CD4-positive, CD25-positive, alpha-beta regulatory T cell (primary cell): ENCODE results near the gene DBP. TPM values are rescaled to one million over a fixed set of nuclear protein-coding genes. Genes with fewer than 3 reads are reported as not detected.

Experiments used
- ATAC-seq, 2 donors: fragments of 150-1000 bp; cut with Tn5 transposase; one replicate each; pipeline ENCODE4 v1.10.0; 2021; ENCODE audit warnings: low read depth in 2 of 2, moderate number of reproducible peaks in 2 of 2, moderate library complexity in 1 of 2
- DNase-seq, 3 donors: peaks; one replicate each; pipeline versions ENCODE4 v3.0.0 to v3.0.0-alpha.2; 2012 to 2022; ENCODE audit warnings: mixed read lengths in 1 of 3
- H3K27ac ChIP-seq: one replicate; pipeline ENCODE4 v1.7.0; 2013; ENCODE audit warnings: mild to moderate bottlenecking, low read length; ENCODE audit not compliant: insufficient read depth, poor library complexity, severe bottlenecking
- H3K27me3 ChIP-seq: one replicate; pipeline ENCODE4 v1.7.0; 2013; ENCODE audit warnings: low read length; ENCODE audit not compliant: control insufficient read depth, insufficient read depth
- H3K36me3 ChIP-seq: one replicate; pipeline ENCODE4 v1.7.0; 2013; ENCODE audit warnings: mild to moderate bottlenecking, low read length, moderate library complexity; ENCODE audit not compliant: control insufficient read depth, insufficient read depth
- H3K4me1 ChIP-seq: 2 replicates; pipeline ENCODE4 v1.7.0; 2013; ENCODE audit warnings: mild to moderate bottlenecking, low read length; ENCODE audit not compliant: insufficient read depth, control insufficient read depth, poor library complexity, severe bottlenecking
- H3K4me3 ChIP-seq: one replicate; pipeline ENCODE4 v1.7.0; 2013; ENCODE audit warnings: low read depth, mild to moderate bottlenecking, low read length, moderate library complexity
- H3K9me3 ChIP-seq, 2 experiments: 1 replicate in 1 of 2; 2 replicates in 1 of 2; pipeline ENCODE4 v1.7.0; 2013; ENCODE audit warnings: low read length in 2 of 2, mild to moderate bottlenecking in 1 of 2, moderate library complexity in 1 of 2; ENCODE audit not compliant: control insufficient read depth in 2 of 2
- H3K27ac Mint-ChIP-seq, 3 donors: one replicate each; pipeline ENCODE4 v1.8.0; 2020 to 2022; ENCODE audit warnings: mild to moderate bottlenecking in 3 of 3, mixed read lengths in 3 of 3, moderate library complexity in 2 of 3
- H3K27me3 Mint-ChIP-seq: one replicate; pipeline ENCODE4 v1.8.0; 2022; ENCODE audit warnings: mild to moderate bottlenecking, mixed read lengths
- H3K36me3 Mint-ChIP-seq: one replicate; pipeline ENCODE4 v1.8.0; 2020; ENCODE audit warnings: mixed read lengths
- H3K4me1 Mint-ChIP-seq, 4 donors: one replicate each; pipeline ENCODE4 v1.8.0; 2020 to 2022; ENCODE audit warnings: mixed read lengths in 4 of 4, mild to moderate bottlenecking in 1 of 4
- H3K4me3 Mint-ChIP-seq, 4 donors: one replicate each; pipeline ENCODE4 v1.8.0; 2020 to 2022; ENCODE audit warnings: mild to moderate bottlenecking in 4 of 4, mixed read lengths in 4 of 4, moderate library complexity in 3 of 4
- H3K9me3 Mint-ChIP-seq, 7 donors: one replicate each; pipeline ENCODE4 v1.8.0; 2020 to 2022; ENCODE audit warnings: mixed read lengths in 7 of 7, mild to moderate bottlenecking in 3 of 7, moderate library complexity in 2 of 7
- polyA plus RNA-seq, 4 donors: library from polyadenylated mRNA; unstranded; fragments of 300-500 nt; fragmentation: Illumina TruSeq; gene quantifications; one replicate each; pipeline ENCODE4 v1.2.3, GENCODE V29; 2021
- total RNA-seq: library from RNA; stranded (reverse); gene quantifications from one replicate; pipeline ENCODE4 v1.2.3, GENCODE V29; 2022

DBP gene
- total and polyA plus RNA-seq, 5 donors from 2014 or later, result 37.7 to 96.6 (median 85.3) TPM

DNA sequence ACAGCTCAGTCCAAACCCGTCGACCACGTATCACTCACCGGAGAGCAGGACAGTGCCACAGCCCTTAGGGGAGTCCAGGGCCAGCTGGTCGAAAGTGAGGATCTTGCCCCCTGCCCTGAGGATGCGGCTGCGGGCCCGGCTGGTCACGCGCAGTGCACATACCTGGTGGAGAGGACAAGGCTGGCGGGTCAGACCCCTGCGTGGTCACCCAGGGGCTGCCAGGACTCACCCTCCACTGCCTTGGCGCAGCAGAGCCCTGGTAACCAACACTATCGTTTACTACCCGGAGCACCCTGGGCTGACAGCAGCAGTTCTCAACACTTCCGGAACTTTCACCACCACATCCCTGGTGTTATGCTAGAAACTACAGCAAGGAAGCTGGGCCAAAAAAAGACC is 21.1 kb downstream of the DBP start:
- H3K9me3 Mint-ChIP-seq, result no peaks in the 10 kb centered on the region
- no peak for ATAC-seq
- H3K27ac Mint-ChIP-seq, result peak overlapping the region in 1 of 3 donors; percentile 83
- Histone ChIP-seq H3K27me3 (no peaks in the 10 kb centered on the region), H3K36me3 (peaks cover 27% of the 10 kb centered on the region), H3K4me3 (no peak overlapping the region), H3K4me1 (peaks cover 33% of the 10 kb centered on the region), H3K27ac (peak overlapping the region; percentile 18), H3K9me3 (no peaks in the 10 kb centered on the region)
- H3K27me3 Mint-ChIP-seq, result no peaks in the 10 kb centered on the region
- no peak for DNase-seq
- H3K36me3 Mint-ChIP-seq, result peaks cover 17% of the 10 kb centered on the region
- H3K4me3 Mint-ChIP-seq, result peak overlapping the region; percentile 76 to 100 (median 97)
- peaks cover 4 to 51% (median 28%) of the 10 kb centered on the region in 4 donors for H3K4me1 Mint-ChIP-seq

DNA sequence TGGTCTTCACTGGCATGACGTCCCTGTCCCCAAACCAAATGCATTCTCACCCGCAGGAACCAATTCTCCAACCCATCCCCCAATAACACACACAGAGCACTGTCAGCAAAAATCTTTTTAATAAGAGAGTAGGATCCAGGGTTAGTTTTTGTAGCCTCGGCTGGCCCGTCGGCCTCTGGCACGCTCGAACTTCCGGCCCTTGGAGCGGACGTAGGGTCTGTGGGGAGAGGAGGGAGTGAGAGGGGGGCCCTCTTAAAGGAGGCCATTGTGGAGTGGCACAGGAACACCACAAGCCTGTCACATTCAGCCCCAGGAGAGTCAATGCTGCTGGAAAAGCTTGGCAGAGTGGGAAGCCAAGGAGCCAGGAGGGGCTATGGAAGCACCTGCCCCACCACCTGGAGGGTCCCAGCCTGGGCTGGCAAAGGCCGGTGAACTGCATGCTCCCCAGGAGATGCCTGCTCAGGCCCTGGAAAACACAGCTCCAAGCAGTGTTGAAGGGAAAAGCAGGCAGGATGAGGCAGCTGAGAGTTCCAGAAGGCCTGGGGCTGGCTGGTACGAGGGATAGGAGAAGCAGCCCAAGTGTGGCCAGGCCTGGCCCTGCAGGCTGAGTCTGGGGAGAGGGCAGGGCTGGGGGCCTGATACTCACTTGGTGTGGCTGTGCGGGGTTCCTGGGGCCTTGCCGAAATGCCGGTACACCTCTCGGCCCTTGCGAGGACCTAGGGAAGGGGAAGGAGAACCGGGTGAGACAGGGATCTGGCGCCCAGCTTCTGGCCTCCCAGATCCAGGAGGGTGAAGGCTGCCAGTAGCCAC is 21.7 kb downstream of the DBP start:
- no peaks in the 10 kb centered on the region for H3K27me3 Mint-ChIP-seq
- peaks cover 33% of the 10 kb centered on the region for H3K4me1 ChIP-seq
- H3K27ac Mint-ChIP-seq, result no peak overlapping the region
- H3K27me3 ChIP-seq, result no peaks in the 10 kb centered on the region
- peaks cover 17% of the 10 kb centered on the region for H3K36me3 Mint-ChIP-seq
- H3K4me3 Mint-ChIP-seq, result peak overlapping the region in 2 of 4 donors; percentile 28 to 100
- H3K4me3 ChIP-seq, result no peak overlapping the region
- no peaks in the 10 kb centered on the region for H3K9me3 ChIP-seq
- H3K27ac ChIP-seq, result no peak overlapping the region
- peaks cover 27% of the 10 kb centered on the region for H3K36me3 ChIP-seq
- no peak for ATAC-seq
- no peak for DNase-seq
- peaks cover 4 to 51% (median 28%) of the 10 kb centered on the region in 4 donors for H3K4me1 Mint-ChIP-seq
- H3K9me3 Mint-ChIP-seq, result no peaks in the 10 kb centered on the region

GRCh38 chr19:48614436-48615230 is 22.5 kb downstream of the DBP start, which contains the start of gene FAM83E:
FAM83E (minus strand) TSS chr19:48615076; CDS start chr19:48613372, 1,704 bp downstream.
- Mint-ChIP-seq H3K27me3 (no peaks in the 10 kb centered on the region), H3K4me1 (peaks cover 4 to 43% (median 23%) of the 10 kb centered on the region in 4 donors), H3K36me3 (peaks cover 17% of the 10 kb centered on the region), H3K4me3 (peak within 1 kb of the TSS in 2 of 4 donors; percentile 28 to 100), H3K9me3 (no peaks in the 10 kb centered on the region), H3K27ac (peak within 1 kb of the TSS in 2 of 3 donors; percentile 36 to 67)
- no peaks in the 10 kb centered on the region for H3K9me3 ChIP-seq
- no peak within 1 kb of the TSS for H3K4me3 ChIP-seq
- H3K27ac ChIP-seq, result no peak within 1 kb of the TSS
- DNase-seq, result no peak
- no peak for ATAC-seq
- H3K4me1 ChIP-seq, result peaks cover 29% of the 10 kb centered on the region
- H3K36me3 ChIP-seq, result peaks cover 27% of the 10 kb centered on the region
- H3K27me3 ChIP-seq, result no peaks in the 10 kb centered on the region

GRCh38 chr19:48613852-48614435 is 23.2 kb downstream of the DBP start:
- H3K4me1 Mint-ChIP-seq, result peaks cover under 1 to 36% (median 18%) of the 10 kb centered on the region in 4 donors
- Histone ChIP-seq H3K9me3 (no peaks in the 10 kb centered on the region), H3K27ac (no peak overlapping the region), H3K4me1 (peaks cover 28% of the 10 kb centered on the region), H3K27me3 (no peaks in the 10 kb centered on the region), H3K4me3 (no peak overlapping the region), H3K36me3 (peaks cover 27% of the 10 kb centered on the region)
- peaks cover 17% of the 10 kb centered on the region for H3K36me3 Mint-ChIP-seq
- DNase-seq (no peak), ATAC-seq (no peak)
- no peaks in the 10 kb centered on the region for H3K9me3 Mint-ChIP-seq
- H3K4me3 Mint-ChIP-seq, result peak overlapping the region in 1 of 4 donors; percentile 65
- no peaks in the 10 kb centered on the region for H3K27me3 Mint-ChIP-seq
- H3K27ac Mint-ChIP-seq, result peak overlapping the region in 2 of 3 donors; percentile 36 to 67

DNA sequence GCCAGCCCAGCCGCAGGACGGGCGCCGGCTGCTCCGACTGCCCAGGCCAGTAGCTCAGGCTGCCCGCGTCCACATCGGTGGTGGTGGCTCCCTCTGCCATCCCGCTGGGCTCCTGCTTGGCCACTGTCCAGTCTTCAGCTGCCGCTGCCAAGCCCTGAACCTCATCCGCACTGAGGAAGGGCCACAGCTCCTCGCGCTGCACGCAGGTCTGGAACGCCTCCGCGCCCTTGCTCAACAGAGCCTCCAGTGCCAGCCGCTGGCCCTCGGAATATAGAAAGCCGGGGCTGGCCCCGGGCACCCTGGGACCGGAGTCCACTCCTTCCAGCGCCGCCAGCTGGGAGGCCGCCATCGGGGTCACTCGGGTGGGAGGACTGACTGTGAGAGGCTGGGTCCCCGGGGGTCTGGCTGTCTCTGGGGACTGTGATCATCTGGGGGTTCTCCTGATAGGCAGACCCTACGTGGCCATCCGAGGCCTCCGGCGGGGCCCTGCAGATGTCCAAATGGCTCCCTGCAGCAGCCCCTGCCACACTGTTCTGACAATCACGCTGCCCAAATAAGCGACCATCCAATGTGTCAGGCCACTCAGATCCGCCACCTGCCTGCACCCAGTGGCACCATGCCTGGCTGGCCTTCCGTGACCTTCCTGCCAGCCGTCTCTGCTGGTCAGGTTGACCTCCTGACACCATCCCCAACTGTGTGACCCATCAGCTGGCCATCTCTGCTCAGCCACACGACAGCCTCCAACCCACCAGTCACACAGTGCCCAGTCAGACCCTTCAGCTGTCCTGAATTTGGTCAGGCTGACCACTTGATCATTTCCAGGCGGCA is 23.9 kb downstream of the DBP start:
- DNase-seq, result no peak
- Histone ChIP-seq H3K9me3 (no peaks in the 10 kb centered on the region), H3K36me3 (peaks cover 27% of the 10 kb centered on the region), H3K4me3 (no peak overlapping the region), H3K27me3 (no peaks in the 10 kb centered on the region), H3K27ac (no peak overlapping the region), H3K4me1 (peaks cover 30% of the 10 kb centered on the region)
- H3K4me3 Mint-ChIP-seq, result peak overlapping the region in 1 of 4 donors; percentile 41
- H3K4me1 Mint-ChIP-seq, result peaks cover 0 to 29% (median 19%) of the 10 kb centered on the region in 4 donors
- no peaks in the 10 kb centered on the region for H3K9me3 Mint-ChIP-seq
- peak overlapping the region in 1 of 3 donors; percentile 36 for H3K27ac Mint-ChIP-seq
- no peaks in the 10 kb centered on the region for H3K27me3 Mint-ChIP-seq
- peaks cover 17% of the 10 kb centered on the region for H3K36me3 Mint-ChIP-seq
- no peak for ATAC-seq

GRCh38 chr19:48611872-48612271 is 25.3 kb downstream of the DBP start:
- Histone ChIP-seq H3K9me3 (no peaks in the 10 kb centered on the region), H3K27me3 (no peaks in the 10 kb centered on the region), H3K4me3 (no peak overlapping the region), H3K36me3 (peaks cover 19% of the 10 kb centered on the region), H3K4me1 (peaks cover 16% of the 10 kb centered on the region), H3K27ac (no peak overlapping the region)
- Mint-ChIP-seq H3K27me3 (no peaks in the 10 kb centered on the region), H3K4me3 (no peak overlapping the region), H3K4me1 (peaks cover 0 to 15% (median 12%) of the 10 kb centered on the region in 4 donors), H3K27ac (no peak overlapping the region), H3K9me3 (no peaks in the 10 kb centered on the region), H3K36me3 (peaks cover 17% of the 10 kb centered on the region)
- DNase-seq (no peak), ATAC-seq (no peak)

DNA sequence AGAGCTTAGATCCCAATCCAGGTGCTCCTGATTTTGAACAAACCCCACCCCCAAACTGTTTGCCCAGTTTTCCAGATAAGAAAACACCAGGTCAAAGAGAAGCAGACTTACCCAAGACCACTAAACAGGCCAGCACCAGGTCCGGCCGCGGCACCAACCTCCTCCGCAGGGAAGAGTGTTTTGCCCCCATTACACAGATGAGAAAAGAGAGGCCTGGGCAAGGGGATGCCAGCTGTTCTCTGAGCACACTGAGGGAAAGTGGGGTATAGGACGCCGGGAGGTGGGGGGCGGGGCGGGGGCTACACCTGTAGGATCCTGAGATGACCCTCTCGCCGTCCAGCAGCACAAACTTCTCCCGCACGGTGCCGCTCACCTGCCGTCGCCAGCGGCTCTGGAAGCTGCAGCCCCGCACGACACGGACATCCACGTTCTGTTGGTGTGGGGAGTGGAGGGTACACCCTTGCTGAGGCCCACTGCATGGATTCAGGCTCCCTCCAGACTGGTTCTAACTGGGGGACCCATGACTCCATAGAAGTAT is 27.5 kb downstream of the DBP start:
- Mint-ChIP-seq H3K4me3 (no peak overlapping the region), H3K36me3 (peaks cover 10% of the 10 kb centered on the region), H3K9me3 (no peaks in the 10 kb centered on the region), H3K27me3 (no peaks in the 10 kb centered on the region), H3K27ac (no peak overlapping the region), H3K4me1 (peaks cover 0 to 8% (median 4%) of the 10 kb centered on the region in 4 donors)
- ATAC-seq, result no peak
- no peaks in the 10 kb centered on the region for H3K9me3 ChIP-seq
- no peaks in the 10 kb centered on the region for H3K36me3 ChIP-seq
- no peak overlapping the region for H3K27ac ChIP-seq
- DNase-seq, result no peak
- peaks cover 7% of the 10 kb centered on the region for H3K4me1 ChIP-seq
- no peak overlapping the region for H3K4me3 ChIP-seq
- no peaks in the 10 kb centered on the region for H3K27me3 ChIP-seq
